PFSK-1 (cell line): ENCODE data around the gene SLC9A8.

Source experiments
- FOXP2 ChIP-seq: optimal IDR thresholded peaks from 2 replicates; pipeline ENCODE3; 2011; ENCODE audit warnings: borderline replicate concordance, control low read depth, inconsistent platforms; ENCODE audit not compliant: insufficient read depth; ENCODE audit errors: extremely low read length, extremely low read depth
- POLR2AphosphoS5 ChIP-seq: IDR thresholded peaks from 2 replicates; pipeline ENCODE4 v1.6.1; 2012; ENCODE audit warnings: low read depth, mild to moderate bottlenecking, control low read depth, low read length, moderate library complexity
- SIN3A ChIP-seq: IDR thresholded peaks from 2 replicates; pipeline ENCODE4 v1.6.1; 2012; ENCODE audit warnings: mild to moderate bottlenecking, low read length, moderate library complexity, borderline replicate concordance; ENCODE audit not compliant: insufficient read depth
- TAF1 ChIP-seq: IDR thresholded peaks from 2 replicates; pipeline ENCODE4 v1.6.1; 2012; ENCODE audit warnings: low read length, control low read depth, borderline replicate concordance; ENCODE audit not compliant: insufficient read depth
- TF ChIP-seq, protein P1 (sequence below), 2 experiments: IDR thresholded peaks; 2 replicates each; pipeline versions ENCODE4 v1.6.1 to v1.8.0; 2011 to 2012; ENCODE audit warnings: low read depth in 2 of 2, low read length in 2 of 2, control low read depth in 1 of 2, inconsistent platforms in 1 of 2, mild to moderate bottlenecking in 1 of 2, moderate library complexity in 1 of 2; ENCODE audit not compliant: insufficient read depth in 1 of 2

DNA sequence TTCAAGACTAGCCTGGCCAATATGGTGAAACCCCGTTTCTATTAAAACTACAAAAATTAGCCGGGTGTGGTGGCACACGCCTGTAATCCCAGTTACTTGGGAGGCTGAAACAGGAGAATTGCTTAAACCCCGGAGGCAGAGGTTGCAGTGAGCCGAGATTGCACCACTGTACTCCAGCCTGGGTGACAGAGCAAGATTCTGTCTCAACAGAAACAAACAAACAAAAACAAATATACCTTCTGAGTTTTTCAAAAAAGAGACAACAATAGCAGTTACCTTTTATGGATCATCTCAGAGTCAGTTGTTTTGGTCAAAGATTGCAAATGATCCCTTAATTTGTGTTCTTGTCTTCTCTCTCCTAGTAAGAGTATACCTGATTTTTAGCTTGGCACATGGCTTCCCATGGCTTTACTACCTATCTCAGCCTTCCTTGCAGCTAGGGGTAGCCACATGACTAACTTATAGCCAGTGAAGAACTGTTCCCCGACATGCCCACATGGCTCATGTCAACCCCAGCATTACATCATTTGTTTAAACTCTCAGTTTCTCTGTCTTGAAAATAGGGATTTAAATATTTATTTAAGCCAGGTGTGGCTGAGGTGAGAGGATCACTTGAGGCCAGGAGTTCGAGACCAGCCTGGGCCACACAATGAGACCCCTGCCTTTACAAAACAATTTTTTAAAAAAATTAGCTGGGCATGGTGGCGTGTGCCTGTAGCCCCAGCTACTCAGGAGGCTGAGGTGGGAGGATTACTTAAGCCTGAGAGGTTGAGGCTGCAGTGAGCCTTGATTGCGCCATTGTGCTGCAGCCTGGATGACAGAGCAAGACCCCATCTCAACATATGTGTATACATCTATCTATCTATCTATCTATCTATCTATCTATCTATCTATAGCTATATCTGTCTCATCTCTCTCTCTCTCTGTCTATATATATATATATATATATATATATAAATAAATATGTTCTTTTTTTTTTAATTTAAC lies 25.0 kb upstream of the SLC9A8 start:
- TF ChIP-seq POLR2AphosphoS5, result no peak
- no peak for TF ChIP-seq TAF1
- no peak for TF ChIP-seq SIN3A
- TF ChIP-seq, protein P1, sequence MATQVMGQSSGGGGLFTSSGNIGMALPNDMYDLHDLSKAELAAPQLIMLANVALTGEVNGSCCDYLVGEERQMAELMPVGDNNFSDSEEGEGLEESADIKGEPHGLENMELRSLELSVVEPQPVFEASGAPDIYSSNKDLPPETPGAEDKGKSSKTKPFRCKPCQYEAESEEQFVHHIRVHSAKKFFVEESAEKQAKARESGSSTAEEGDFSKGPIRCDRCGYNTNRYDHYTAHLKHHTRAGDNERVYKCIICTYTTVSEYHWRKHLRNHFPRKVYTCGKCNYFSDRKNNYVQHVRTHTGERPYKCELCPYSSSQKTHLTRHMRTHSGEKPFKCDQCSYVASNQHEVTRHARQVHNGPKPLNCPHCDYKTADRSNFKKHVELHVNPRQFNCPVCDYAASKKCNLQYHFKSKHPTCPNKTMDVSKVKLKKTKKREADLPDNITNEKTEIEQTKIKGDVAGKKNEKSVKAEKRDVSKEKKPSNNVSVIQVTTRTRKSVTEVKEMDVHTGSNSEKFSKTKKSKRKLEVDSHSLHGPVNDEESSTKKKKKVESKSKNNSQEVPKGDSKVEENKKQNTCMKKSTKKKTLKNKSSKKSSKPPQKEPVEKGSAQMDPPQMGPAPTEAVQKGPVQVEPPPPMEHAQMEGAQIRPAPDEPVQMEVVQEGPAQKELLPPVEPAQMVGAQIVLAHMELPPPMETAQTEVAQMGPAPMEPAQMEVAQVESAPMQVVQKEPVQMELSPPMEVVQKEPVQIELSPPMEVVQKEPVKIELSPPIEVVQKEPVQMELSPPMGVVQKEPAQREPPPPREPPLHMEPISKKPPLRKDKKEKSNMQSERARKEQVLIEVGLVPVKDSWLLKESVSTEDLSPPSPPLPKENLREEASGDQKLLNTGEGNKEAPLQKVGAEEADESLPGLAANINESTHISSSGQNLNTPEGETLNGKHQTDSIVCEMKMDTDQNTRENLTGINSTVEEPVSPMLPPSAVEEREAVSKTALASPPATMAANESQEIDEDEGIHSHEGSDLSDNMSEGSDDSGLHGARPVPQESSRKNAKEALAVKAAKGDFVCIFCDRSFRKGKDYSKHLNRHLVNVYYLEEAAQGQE (IDR thresholded peaks at IDR 0.05; ENCODE audit: insufficient read depth in 1 of 2, low read depth in 2 of 2, low read length in 2 of 2), result no peak
- no peak for TF ChIP-seq FOXP2
